Measurements from ENCODE around the gene CIB2.
A peak's percentile ranks its signal among the peaks of the same experiment; 100 is the strongest.
"Not testable (repeated sequence)": the region's sequence is repeated elsewhere in the genome, so short reads cannot be mapped to it uniquely, and the experiment has no call there.

The CIB2 gene
- 0 to 1.0 (median 0.26) reads per million in 18 experiments for total RNA-seq

DNA sequence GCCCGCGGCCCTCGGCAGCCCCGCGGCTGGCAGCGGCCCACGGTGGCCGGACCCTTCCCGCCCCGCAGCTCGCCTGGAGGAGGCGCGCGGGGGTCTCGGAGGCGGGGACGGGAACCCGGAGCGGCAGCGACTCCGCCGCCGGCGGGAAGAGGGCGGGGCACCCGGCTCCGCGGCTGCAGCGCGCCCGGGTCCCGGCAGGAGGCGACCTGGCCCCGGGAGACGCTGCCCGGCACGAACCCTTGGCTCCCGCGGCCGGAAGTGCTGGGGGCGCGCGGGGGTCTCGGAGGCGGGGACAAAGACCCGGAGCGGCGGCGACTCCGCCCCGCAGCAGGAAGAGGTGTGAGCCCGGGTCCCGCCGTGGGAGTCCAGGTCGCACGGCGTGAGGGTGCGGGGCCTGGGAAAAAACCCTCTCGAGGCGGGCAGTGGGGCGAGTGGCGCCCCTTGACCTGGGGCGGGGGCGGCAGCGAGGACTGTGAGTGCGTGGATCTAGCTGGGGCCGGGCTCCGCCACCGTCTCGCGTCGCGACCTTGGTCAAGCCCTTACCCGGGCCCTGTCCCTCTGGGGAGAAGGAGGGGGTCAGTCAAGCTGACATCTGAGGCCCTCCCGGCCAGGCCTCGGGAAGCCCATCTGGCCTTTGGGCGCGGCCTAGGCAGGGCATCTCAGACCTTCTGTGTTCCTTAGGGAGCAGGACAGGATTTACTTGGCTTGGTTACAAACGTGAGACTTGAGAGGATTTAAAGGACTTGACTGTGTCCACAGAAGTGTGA is at the start of gene CIB2:
CIB2 (minus strand) TSS at position 151 of the 767 bp plus-strand sequence. CDS start 230 bp downstream, outside the sequence.
- DNase-seq: peak; percentile 47 to 64

DNA sequence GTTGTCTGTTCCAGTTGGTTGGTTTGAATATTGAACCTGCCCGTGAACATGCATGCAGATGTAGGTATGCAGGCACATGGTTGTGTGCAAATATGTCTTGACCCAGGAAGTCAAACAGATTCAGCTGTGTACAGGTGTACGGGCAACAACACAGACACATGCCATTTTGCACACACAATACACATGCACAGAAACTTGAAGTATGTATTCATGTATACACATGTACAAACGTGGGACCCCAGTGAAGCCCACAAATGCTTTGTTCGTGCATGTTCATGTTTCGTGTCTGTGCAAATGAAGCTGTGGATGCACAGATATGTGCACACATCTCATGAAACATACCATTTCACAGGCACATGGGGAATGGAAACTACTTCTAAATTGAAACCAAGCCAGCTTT is 48.7 kb upstream of the CIB2 start:
- DNase-seq: no peak

DNA sequence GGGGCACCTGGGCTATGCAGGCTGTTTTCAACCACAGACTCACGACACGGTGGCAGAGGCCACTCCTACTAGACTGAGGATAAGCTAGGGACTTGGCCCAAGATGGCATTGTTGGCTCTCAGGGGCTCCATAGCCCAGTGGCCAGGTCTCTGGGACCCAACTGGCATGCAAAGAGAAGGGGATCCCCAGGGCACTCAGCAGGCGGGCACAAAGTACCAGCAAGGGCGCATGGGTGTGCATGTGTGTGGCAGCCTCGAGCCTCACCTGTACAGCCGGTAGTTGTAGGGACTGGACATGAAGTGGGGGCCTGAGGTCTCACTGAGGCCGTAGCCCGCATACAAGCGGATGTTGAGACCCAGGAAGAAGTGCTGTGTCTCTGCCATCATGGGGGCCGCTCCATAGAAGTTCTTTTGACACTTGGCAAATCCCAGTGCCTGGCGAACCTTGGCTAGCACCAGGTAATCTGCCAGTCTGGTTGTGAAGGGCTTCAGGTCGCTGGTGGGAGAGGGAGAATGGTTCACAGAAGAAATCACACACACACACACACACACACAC is 48.1 kb upstream of the CIB2 start:
- DNase-seq: no peak

DNA sequence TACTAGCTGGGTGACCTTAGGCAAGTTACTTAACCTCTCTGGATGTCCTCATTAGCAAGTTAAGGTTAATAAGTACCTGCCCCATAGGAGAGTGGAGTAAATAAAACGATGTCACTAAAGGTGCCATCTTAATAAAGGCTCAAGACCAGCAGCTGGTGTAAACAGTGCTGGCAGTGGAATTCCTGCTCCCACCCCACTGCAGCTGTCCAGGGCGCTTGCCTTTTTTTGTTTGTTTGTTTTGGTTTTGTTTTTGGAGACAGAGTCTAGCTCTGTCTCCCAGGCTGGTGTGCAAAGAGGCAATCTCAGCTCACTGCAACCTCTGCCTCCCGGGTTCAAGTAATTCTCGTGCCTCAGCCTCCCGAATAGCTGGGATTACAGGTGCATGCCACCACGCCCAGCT is 46.8 kb upstream of the CIB2 start:
- no peak for DNase-seq

DNA sequence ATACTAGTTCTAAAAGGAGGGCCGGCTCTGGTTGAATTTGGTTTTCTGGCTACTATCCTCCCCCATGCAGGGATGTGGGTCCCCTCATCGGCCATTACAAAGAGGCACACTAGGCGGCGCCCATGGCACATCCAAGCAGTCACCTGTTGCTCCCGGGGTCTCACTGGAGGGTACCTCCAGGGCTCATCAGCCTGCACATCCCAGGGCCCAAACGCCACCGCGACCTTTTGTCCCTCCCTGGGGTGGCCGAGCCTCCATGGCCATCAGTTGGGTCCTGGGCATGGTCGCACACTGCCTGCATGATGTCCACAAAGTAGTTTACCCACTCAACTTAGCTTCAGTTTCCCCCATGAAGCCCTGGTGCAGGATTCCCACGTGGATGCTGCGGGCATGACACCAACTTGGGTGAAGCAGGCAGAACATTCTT is 46.2 kb upstream of the CIB2 start:
- DNase-seq: peak in 1 of 2 donors; percentile 14

DNA sequence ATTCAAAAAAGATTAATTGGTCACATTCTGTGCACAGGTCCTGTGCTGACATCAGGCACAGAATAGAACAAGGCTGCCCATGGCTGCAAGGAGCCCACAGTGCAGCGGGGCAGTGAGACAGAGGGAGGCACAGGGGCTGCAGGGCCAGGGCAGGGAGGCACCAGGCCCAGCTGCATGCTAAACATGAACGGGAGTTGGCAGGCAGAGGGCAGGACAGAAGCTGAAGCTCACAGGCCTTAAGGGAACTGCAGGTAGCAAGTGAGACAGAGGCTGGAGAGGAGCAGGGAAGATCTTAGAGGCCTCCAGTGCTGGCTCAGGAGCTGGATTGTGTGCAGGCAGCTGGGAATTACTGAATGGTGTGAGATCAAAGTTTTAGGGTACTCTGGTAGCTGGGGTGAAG is 44.1 kb upstream of the CIB2 start:
- DNase-seq: no peak

DNA sequence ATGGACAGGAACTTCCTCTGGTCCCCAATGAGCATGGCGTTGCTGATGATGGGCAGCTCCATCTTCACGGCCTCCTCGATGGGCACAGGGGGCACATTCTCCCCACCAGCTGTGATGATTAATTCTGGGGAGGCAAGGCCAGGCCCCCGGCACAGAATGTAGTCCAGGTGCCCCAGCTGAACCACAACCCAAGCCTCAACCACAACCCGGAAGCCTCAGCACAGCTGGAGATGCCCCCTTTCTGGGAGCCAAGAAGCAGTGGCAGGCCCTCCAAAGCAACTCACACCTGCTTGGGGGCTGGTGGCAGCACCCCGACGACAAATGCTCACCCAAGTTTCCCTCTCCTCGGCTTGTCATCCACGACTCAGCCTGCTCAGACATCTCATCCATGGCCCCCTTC is 43.2 kb upstream of the CIB2 start:
- DNase-seq: no peak

DNA sequence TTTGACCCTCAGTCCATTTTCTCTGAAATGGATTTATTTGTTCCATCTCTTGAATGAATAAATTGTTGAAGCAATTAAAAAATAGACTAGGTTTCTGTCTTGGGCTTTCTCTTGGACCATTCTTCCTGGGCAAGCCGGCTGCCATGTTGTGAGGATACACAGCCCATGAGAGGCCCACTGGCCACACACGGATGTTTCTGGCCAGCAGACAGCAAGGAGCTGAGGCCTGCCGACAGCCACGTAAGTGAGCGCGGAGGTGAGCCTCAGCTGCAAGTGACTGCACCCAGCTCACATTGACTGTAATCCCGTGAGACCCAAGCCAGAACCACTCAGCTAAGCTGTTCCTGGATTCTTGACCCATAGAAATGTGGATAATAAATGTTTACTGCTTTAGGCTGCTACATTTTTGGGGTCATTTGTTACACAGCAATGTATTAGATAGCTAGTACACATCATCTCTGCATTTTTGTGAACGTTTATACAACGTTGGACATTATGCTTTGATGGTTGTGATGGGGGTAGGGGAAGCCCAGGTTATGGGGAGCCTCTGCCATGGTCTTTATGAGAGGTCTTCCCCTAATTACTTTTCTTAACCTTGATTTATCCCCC is 40.7 kb upstream of the CIB2 start:
- DNase-seq: no peak

DNA sequence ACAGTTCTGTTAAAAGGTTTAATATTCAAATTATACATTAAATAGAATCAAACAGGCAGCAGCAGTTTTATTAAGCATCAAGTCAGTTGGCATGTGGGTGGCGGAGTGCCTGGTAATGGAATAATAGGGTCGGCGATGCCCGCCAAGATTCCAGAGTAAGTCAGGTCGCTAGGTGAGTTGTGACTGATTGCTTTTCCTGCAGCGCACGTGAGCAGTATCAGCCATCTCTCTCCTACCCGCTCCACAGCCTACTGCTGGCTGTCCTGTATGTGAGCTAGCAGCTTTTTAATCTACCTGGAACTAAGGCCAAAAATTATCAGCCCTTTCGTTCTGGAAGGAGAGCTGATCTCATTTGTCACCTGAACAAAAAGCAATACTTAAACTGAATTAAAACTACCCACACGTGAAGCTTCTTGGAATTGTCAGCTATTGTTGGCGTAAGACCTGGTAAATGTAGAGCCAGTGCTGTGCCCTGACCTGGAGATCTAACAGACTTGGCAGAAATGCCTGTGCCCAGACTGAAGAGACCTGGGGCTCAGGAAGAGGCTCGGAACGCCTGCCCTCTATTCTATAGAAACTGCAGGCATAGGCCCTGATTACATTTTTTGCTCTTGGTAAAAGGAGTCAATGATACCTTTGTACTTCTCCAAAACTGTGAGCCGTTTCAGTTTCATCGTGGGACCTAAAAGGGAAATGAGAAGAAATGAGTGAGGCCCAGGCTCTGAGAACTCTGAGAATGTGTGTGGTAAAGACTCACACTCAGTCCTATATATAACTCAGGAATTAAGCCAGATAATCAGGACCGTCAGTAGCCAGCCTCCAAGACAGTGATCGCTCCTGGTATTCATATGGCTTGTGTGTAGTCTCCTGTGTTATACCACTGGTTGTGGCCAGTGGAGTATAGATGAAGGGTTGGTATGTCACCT is 39.9 kb upstream of the CIB2 start:
- DNase-seq: peak; percentile 55 to 65

DNA sequence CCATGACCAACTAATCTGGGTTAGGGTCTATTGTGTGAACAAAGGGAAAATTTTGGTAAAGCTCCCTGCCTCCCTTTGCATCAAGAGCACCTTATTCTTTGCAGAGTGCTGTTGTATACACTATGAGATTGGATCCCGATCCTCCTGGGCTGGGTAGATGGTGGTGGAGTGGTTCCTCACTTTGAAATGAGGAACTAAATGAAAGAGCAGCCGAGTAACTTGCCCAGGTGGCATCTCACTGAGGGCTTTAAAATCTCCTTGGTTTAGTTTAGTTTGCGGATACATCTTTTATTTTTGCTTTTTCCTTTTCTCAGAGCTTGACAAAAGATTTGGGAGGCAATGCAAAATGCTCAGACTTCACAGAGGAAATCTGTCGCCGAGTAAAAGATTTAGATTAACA is 37.4 kb upstream of the CIB2 start:
- no peak for DNase-seq

DNA sequence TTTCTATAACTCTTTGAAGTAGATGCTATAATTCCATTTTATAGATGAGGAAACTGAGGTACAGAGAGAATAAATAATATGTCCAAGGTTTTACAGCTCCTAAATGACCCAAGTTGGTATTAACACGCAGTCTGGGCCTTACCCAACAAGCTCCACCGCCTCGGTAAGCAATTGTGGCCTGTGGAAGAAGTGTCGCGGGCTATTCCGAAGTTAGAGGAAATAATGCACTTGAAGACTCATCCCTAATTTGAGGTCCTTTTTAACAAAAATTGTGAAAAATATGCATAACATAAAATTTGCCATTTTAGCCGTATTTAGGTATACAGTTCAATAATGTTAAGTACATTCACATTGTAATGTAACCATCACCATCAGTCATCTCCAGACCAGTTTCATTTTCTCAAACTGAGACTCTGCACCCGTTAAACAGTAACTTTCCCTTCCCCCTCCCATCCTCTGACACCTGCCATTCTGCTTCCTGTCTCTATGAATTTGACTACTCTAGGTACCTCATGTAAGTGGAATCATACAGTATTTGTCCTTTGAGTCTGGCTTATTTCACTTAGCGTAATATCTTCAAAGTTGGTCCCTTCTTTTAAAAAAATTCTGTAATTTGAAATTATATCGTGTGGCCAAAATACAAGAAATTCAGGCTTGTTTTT is 36.1 kb upstream of the CIB2 start:
- DNase-seq: no peak

DNA sequence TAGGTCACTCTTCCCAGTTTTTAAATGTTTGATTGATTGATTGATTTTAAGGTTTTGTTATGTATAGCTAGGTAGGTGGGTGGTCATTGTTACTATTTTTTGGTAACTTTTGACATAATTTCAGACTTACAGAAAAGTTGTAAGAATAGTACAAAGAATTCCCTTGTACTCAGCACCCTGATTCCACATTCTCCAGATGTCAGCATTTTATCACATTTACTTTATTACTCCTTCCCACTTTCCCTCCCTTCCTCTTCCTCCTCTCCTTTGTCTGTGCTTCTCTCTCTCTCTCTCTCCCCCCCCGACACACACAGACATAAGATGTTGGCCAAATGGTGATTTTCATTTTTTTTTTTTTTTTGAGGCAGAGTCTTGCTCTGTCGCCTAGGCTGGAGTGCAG is 32.8 kb upstream of the CIB2 start:
- DNase-seq: no peak

DNA sequence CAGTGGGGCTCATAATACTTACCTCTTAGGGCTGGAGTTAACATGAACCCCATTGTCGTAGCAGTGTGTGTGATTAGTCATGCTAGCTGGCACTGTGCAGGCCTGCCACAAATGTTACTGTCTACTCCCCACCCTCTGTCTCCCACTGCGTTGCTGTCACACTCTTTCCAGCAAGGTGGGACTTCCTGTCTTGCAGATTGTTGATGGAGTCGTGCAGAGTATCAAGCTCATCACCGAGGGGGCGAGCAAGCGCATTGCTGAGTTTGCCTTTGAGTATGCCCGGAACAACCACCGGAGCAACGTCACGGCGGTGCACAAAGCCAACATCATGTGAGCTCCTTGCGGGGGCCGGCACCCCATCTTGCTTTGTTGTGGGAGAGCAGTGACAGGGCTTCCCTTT is 30.8 kb upstream of the CIB2 start:
- no peak for DNase-seq

DNA sequence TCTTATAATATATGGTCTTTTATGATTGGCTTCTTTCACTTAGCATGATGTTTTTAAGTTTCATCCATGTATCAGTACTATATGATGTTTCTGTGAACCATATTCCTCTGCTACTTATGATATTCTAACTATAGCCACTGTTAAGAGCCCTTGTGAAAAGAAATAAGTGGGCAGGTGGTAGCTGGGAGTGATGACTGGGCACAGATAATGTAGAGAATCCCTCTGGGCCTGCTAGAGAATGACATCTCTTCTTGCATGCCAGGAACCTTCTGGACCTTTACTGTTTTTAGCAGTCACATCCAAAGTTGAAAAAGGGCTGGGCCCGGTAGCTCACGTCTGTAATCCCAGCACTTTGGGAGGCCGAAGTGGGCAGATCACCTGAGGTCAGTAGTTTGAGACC is 28.1 kb upstream of the CIB2 start:
- DNase-seq: no peak

DNA sequence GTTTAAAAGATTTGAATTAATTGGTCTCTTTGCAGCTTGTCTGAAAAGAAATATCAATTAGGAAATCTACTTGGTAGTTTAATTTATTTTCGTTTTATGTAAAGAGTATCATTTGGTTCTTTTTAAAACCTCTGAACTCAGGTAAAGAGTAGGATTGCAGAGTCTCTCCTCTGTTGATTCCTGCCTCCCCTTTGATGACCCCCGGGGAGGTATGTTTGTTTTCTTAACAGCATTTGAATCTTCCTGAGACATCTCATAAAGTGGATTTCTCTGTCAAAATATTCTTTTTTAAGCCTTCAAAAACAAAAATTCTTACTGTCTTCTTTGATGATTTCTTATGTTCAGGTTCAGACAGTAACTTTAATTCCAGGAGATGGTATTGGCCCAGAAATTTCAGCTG is 26.0 kb upstream of the CIB2 start:
- DNase-seq: no peak

DNA sequence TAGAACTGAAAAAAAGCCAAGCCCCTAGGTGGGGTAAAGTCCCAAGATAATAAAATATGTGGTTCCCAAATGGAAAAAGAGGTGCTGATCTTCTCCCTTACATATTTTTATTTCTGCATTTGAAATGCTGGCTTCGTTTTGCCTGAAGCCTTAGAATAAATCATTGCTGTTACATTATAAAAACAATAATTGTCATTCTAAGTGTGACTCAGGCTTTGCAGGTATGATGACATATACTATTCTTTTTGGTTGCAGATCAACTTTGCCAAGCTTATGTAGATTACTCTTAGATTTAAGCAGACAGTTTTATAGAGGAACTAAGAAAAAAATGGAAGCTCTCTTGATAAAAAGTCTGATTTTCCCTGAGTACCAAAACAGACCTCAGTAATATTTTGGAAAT is 25.4 kb upstream of the CIB2 start:
- no peak for DNase-seq

DNA sequence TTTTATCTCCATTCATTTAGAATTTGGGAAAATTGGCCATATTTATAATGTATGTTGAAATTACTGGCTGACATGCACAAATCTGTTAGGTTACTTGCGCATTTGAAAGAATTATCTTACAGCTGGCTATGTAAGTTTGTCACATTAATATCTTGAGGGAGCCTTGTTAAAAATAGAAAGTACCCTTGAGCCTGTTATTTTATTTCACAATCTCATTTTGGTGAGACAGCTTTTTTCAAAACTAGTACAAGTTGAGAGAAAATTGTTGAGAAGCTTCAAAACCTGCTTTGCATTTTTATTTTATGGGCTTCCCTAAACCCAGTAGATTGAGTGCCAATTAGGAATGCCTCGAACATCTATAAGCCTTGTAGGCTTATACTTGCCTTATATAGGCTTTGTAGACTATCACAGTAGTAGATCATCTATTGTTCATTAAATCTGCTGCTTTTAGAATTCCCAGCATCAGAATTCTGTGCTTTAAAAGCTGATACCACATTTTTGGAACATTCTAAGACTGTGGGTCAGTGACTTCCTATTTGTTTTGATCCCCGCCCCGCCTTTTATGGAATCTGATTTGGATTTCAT is 24.2 kb upstream of the CIB2 start:
- no peak for DNase-seq

DNA sequence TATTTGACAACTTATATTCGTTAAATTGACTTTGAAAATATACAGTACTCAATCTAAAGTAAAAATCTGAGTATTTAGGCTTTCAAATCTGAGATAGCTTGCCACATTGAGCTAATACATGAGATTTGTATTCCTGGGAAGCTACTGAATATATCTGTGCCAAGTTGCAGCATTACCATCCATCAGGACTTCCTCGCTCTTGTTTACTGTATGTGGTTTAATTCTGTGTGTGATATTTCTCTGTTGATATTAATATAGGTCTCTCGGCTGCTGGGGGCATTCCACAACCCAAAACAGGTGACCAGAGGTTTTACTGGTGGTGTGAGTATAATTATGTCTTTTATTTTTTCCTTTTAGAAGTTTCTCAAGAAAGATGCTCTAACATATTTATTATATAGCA is 23.7 kb upstream of the CIB2 start:
- DNase-seq: no peak

DNA sequence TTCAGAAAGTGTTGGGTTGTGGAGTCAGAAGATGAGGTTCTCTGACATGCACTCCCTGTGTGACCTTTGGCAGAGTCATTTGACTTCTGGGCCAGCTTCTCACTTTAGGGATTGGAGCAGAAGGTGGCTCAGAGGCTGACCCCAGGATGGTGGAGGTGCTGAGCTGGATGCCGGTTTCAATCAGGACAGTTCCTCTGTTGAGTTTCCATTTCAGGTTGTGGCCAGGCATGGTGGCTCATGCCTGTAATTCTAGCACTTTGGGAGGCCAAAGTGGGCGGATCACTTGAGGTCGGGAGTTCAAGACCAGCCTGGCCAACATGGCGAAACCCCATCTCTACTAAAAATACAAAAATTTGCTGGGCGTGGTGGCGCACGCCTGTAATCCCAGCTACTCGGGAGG is 19.8 kb upstream of the CIB2 start:
- not testable (repeated sequence) for DNase-seq

DNA sequence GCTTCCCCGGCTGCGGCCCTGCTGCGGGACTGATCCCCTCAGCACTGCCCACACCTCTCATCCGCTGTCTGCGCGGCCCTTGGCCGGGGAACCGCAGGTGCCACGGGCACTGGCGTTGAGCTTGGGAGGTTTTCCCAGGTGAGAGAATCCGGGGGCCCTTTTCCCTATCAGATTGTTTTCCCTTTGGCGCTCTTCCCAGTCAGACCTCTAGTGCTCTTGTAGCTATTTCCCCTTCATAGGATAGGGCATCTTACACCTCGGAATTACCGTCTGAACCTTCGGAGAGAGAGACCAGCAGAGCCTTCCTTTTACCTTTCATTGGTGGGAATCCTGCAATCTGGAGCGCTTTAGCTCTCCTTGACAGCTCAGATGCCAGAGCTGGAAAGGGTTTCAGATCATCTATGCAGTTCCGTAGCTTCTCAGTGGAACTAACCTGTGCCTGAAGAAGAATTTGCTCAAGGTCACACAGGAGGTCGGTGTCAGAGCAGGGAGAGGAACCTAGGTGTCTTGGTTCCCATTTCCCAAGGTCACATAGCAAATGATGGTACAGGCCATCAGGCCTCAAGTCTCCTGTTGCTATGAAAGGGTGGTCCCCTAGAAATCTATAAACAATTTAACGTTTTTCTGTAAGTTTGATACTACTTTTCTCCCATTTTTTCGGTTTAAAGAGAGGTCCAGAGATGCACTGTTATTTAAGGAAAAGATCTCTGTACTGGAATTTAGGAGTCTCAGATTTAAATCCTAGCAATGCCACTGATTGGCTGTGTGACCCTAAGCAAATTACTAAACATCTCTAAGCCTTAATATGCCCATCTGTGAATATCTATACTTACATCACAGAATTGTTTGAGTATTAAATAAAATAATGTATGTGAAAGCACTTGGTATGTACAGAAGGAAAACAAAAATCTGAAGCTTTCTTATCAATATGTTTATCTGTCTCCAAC is 18.8 kb upstream of the CIB2 start:
- no peak for DNase-seq
